Panc1 (cell line): ENCODE results near the gene NUP50. TPM values are rescaled to one million over a fixed set of nuclear protein-coding genes. Genes with fewer than 3 reads are reported as not detected.

ENCODE experiments used
- ATAC-seq: fragments of 200-7000 bp; cut with Tn5 transposase; 2 replicates; pipeline ENCODE4 v1.9.1; 2020; ENCODE audit warnings: mild to moderate bottlenecking, moderate library complexity
- BruUV-seq: library from RNA; stranded (reverse); fragments of 400-500 nt; replicated peaks from 2 replicates; lab custom pipeline; 2021; lab: Mats Ljungman, UMichigan
- CTCF ChIA-PET: fragments of 300-600 bp; sonication (Branson Sonifier 250); formaldehyde crosslinking; loops from one replicate; lab custom pipeline; 2022; ENCODE audit warnings: antibody characterized with exemption; lab: Charles Lee
- POLR2A ChIA-PET: fragments of 300-600 bp; sonication (Branson Sonifier 250); formaldehyde crosslinking; loops from one replicate; lab custom pipeline; 2022; ENCODE audit warnings: antibody characterized with exemption; lab: Charles Lee
- DNase-seq: peaks from one replicate; pipeline ENCODE4 v3.0.0-alpha.2; 2010; ENCODE audit warnings: low read depth, low spot score
- H3K27ac ChIP-seq: 2 replicates; pipeline ENCODE4 v1.5.1; 2011; ENCODE audit warnings: mild to moderate bottlenecking, low read length, inconsistent platforms
- H3K27me3 ChIP-seq: fragments of 200-500 bp; sonication (Bioruptor generic); 2 replicates; pipeline ENCODE4 v1.6.0; 2014; ENCODE audit warnings: low read length, inconsistent platforms; ENCODE audit not compliant: control insufficient read depth, insufficient read depth
- H3K36me3 ChIP-seq: fragments of 200-500 bp; sonication (Bioruptor generic); 2 replicates; pipeline ENCODE4 v1.5.1; 2014; ENCODE audit warnings: inconsistent platforms, mild to moderate bottlenecking, low read length, moderate library complexity; ENCODE audit not compliant: control insufficient read depth, insufficient read depth
- H3K4me1 ChIP-seq: 2 replicates; pipeline ENCODE4 v1.5.1; 2011; ENCODE audit warnings: inconsistent platforms, mild to moderate bottlenecking, low read length, moderate library complexity; ENCODE audit not compliant: control insufficient read depth, insufficient read depth
- H3K4me3 ChIP-seq, 2 experiments: 2 replicates each; pipeline ENCODE4 v1.5.1; 2011 to 2012; ENCODE audit warnings: low read depth in 2 of 2, low read length in 2 of 2, mild to moderate bottlenecking in 2 of 2, inconsistent platforms in 1 of 2, moderate library complexity in 1 of 2
- H3K9me3 ChIP-seq: fragments of 200-500 bp; sonication (Bioruptor generic); 2 replicates; pipeline ENCODE4 v1.5.1; 2014; ENCODE audit warnings: low read depth, mild to moderate bottlenecking, inconsistent platforms, low read length, moderate library complexity; ENCODE audit not compliant: control insufficient read depth, insufficient read depth
- POLR2AphosphoS5 ChIP-seq: IDR thresholded peaks from 2 replicates; pipeline ENCODE4 v1.6.1; 2012; ENCODE audit warnings: mild to moderate bottlenecking, low read depth, low read length, moderate library complexity
- SIN3A ChIP-seq: IDR thresholded peaks from 2 replicates; pipeline ENCODE4 v1.6.1; 2012; ENCODE audit warnings: low read depth, mild to moderate bottlenecking, low read length, moderate library complexity, borderline replicate concordance; ENCODE audit not compliant: insufficient read depth
- TCF7L2 ChIP-seq: IDR thresholded peaks from 2 replicates; pipeline ENCODE4 v1.6.1; 2011; ENCODE audit warnings: mild to moderate bottlenecking, low read depth, low read length, inconsistent platforms
- in situ Hi-C: cut with HindIII; loops from 2 replicates; pipeline ENCODE4 v1.10.0; 2016; ENCODE audit warnings: low sequenced_read_pairs, low pct_unique_long_range_greater_than_20kb
- intact Hi-C: fragments of 100-400 bp; cut with micrococcal nuclease; formaldehyde crosslinking; loops from one replicate; pipeline ENCODE4 v1.10.0; 2022; ENCODE audit not compliant: unreplicated experiment
- total RNA-seq: library from RNA; stranded (reverse); gene quantifications from one replicate; pipeline ENCODE4 v1.2.1, GENCODE V29; 2021; ENCODE audit not compliant: unreplicated experiment
- TF ChIP-seq, protein P1 (sequence below): fragments of 450-650 bp; IDR thresholded peaks from 2 replicates; pipeline ENCODE4 v1.5.1; 2017; ENCODE audit warnings: mild to moderate bottlenecking
- TF ChIP-seq, protein P2 (sequence below), 2 experiments: IDR thresholded peaks; 2 replicates each; pipeline ENCODE4 v1.6.1; 2011 to 2012; ENCODE audit warnings: low read depth in 2 of 2, control low read depth in 1 of 2, low read length in 1 of 2, mild to moderate bottlenecking in 1 of 2, moderate library complexity in 1 of 2; ENCODE audit not compliant: insufficient read depth in 1 of 2

NUP50 gene
- total RNA-seq, 1 experiment from 2014 or later, result 52.1 TPM

DNA sequence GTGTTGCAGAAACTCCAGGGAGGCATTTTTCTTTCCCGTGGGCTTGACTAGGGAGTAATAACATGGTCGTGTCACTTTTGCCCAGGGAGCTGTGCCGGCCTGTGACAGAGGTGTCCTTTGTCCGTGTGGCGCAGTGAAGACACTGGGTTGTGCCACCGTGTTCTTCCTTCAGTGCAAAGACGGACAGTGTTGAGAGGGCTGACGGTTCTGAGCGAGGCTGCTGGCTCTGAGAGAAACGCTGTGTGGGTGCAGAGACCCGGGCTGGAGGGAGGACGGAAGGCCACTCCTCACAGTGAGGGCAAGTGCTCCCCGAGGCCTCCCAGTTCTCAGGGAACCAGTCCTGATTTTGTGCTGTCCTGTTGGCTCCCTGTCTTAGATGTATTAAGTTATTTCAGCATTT, 20.2 kb downstream of the NUP50 start:
- POLR2A ChIA-PET, result no interaction called here
- in situ Hi-C loops (no loop called here), intact Hi-C loops (no loop called here)
- TF ChIP-seq, protein P1, sequence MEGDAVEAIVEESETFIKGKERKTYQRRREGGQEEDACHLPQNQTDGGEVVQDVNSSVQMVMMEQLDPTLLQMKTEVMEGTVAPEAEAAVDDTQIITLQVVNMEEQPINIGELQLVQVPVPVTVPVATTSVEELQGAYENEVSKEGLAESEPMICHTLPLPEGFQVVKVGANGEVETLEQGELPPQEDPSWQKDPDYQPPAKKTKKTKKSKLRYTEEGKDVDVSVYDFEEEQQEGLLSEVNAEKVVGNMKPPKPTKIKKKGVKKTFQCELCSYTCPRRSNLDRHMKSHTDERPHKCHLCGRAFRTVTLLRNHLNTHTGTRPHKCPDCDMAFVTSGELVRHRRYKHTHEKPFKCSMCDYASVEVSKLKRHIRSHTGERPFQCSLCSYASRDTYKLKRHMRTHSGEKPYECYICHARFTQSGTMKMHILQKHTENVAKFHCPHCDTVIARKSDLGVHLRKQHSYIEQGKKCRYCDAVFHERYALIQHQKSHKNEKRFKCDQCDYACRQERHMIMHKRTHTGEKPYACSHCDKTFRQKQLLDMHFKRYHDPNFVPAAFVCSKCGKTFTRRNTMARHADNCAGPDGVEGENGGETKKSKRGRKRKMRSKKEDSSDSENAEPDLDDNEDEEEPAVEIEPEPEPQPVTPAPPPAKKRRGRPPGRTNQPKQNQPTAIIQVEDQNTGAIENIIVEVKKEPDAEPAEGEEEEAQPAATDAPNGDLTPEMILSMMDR, result no peak
- TF ChIP-seq TCF7L2 (no peak), SIN3A (no peak), POLR2AphosphoS5 (no peak)
- TF ChIP-seq, protein P2, sequence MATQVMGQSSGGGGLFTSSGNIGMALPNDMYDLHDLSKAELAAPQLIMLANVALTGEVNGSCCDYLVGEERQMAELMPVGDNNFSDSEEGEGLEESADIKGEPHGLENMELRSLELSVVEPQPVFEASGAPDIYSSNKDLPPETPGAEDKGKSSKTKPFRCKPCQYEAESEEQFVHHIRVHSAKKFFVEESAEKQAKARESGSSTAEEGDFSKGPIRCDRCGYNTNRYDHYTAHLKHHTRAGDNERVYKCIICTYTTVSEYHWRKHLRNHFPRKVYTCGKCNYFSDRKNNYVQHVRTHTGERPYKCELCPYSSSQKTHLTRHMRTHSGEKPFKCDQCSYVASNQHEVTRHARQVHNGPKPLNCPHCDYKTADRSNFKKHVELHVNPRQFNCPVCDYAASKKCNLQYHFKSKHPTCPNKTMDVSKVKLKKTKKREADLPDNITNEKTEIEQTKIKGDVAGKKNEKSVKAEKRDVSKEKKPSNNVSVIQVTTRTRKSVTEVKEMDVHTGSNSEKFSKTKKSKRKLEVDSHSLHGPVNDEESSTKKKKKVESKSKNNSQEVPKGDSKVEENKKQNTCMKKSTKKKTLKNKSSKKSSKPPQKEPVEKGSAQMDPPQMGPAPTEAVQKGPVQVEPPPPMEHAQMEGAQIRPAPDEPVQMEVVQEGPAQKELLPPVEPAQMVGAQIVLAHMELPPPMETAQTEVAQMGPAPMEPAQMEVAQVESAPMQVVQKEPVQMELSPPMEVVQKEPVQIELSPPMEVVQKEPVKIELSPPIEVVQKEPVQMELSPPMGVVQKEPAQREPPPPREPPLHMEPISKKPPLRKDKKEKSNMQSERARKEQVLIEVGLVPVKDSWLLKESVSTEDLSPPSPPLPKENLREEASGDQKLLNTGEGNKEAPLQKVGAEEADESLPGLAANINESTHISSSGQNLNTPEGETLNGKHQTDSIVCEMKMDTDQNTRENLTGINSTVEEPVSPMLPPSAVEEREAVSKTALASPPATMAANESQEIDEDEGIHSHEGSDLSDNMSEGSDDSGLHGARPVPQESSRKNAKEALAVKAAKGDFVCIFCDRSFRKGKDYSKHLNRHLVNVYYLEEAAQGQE (IDR thresholded peaks at IDR 0.05; ENCODE audit: insufficient read depth in 1 of 2, low read depth in 2 of 2, low read length in 1 of 2), result no peak
- no peaks in the 10 kb centered on the region for H3K4me1 ChIP-seq
- H3K4me3 ChIP-seq, result no peak overlapping the region
- DNase-seq (no peak), ATAC-seq (no peak)
- no peaks in the 10 kb centered on the region for H3K9me3 ChIP-seq
- no peaks in the 10 kb centered on the region for H3K27me3 ChIP-seq
- CTCF ChIA-PET, result no interaction called here
- peaks cover 8% of the 10 kb centered on the region for H3K36me3 ChIP-seq
- BruUV-seq, result no TSS peak
- H3K27ac ChIP-seq, result no peak overlapping the region

DNA sequence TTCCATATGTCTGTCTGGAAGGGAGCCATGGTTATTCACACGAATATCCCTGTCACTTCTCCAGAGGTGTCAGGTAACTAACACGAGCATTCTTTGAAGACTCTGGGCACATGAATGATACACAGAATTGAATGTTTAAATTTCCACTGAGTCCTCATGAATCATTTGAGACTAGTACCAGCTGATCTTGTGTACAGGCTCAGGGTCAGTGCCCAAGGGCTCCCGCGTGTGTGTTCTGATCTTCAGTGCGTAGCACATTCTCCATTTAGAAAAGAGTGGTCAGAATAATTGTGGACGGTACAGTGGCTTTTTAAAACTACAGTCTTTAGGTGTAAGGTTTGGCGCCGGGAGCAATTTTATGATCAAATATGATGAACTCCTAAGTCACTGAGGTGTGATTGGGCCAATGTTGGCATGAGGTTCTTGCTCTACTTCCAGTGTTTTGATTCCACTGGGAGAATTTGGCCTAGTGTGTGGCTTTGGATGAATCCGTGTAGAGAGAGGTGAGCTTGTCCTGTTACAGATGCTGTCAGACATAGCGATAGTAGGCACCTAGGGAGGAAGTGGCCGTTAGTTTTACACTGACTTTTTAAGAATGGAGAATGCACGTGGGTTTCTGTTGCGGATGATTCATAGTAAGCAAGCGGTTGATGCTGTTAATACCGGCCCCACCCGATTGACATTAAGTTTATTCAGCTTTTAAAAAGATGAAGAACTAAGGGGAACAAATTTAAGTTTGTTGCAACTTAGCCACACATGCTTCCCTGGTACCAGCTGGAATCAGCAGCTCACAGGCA, 22.2 kb downstream of the NUP50 start:
- in situ Hi-C loops (no loop called here), intact Hi-C loops (no loop called here)
- TF ChIP-seq SIN3A (no peak), TCF7L2 (no peak), POLR2AphosphoS5 (no peak)
- TF ChIP-seq, protein P1, result no peak
- TF ChIP-seq, protein P2 (IDR thresholded peaks at IDR 0.05; ENCODE audit: insufficient read depth in 1 of 2, low read depth in 2 of 2, low read length in 1 of 2), result no peak
- H3K27ac ChIP-seq, result no peak overlapping the region
- no peaks in the 10 kb centered on the region for H3K27me3 ChIP-seq
- no peak for ATAC-seq
- CTCF ChIA-PET, result no interaction called here
- no TSS peak for BruUV-seq
- no peaks in the 10 kb centered on the region for H3K4me1 ChIP-seq
- no peaks in the 10 kb centered on the region for H3K9me3 ChIP-seq
- DNase-seq, result no peak
- POLR2A ChIA-PET, result no interaction called here
- no peak overlapping the region for H3K4me3 ChIP-seq
- H3K36me3 ChIP-seq, result peaks cover 8% of the 10 kb centered on the region
